Measurements from ENCODE around the gene KRTAP4-16. TPM values are rescaled to one million over a fixed set of nuclear protein-coding genes. Genes with fewer than 3 reads are reported as not detected.

Gene KRTAP4-16
- total and polyA plus RNA-seq, 2 of the 8 experiments (the other 6 are each of a cell fraction or from before 2014, with no cell fraction given): not detected

GRCh38 chr17:41140360-41141131 is 38.5 kb upstream of the KRTAP4-16 start, which contains the start of gene KRTAP4-6:
KRTAP4-6 (minus strand) TSS chr17:41140544; CDS start chr17:41140487, 57 bp downstream.
- H3K9ac ChIP-seq (replicated peaks in 1 of 4; ENCODE audit: extremely low read depth in 1 of 4, low read depth in 3 of 4, low read length in 3 of 4): no peak within 1 kb of the TSS
- TF ChIP-seq PHF8 (conservative IDR thresholded peaks at IDR 0.05; ENCODE audit: low read depth, low read length): no peak
- TF ChIP-seq CHD2 (IDR thresholded peaks at IDR 0.05; ENCODE audit: low read length): no peak
- no peak for TF ChIP-seq MAFK (IDR thresholded peaks at IDR 0.05; ENCODE audit: low read depth, low read length)
- no peak for TF ChIP-seq POLR2AphosphoS5 (IDR thresholded peaks at IDR 0.05; ENCODE audit: low read depth, low read length)
- no peak for TF ChIP-seq HDAC2 (IDR thresholded peaks at IDR 0.05; ENCODE audit: borderline replicate concordance in 1 of 2, low read depth in 2 of 2, low read length in 2 of 2)
- TF ChIP-seq KDM1A (IDR thresholded peaks at IDR 0.05; ENCODE audit: borderline replicate concordance, low read length): no peak
- no peak for TF ChIP-seq CBX5 (IDR thresholded peaks at IDR 0.05; ENCODE audit: low read depth, low read length)
- no peak for TF ChIP-seq ASH2L (IDR thresholded peaks at IDR 0.05; ENCODE audit: low read length)
- TF ChIP-seq SP4 (IDR thresholded peaks at IDR 0.05; ENCODE audit: low read length): no peak
- no peak for TF ChIP-seq CTBP2 (IDR thresholded peaks at IDR 0.05; ENCODE audit: borderline replicate concordance, insufficient read depth, insufficient read length, low read length)
- TF ChIP-seq JUND (IDR thresholded peaks at IDR 0.05; ENCODE audit: low read length): no peak
- H3K56ac ChIP-seq (replicated peaks; ENCODE audit: insufficient read length, low read depth, low read length): no peak within 1 kb of the TSS
- no peaks in the 10 kb centered on the region for H3K79me1 ChIP-seq (ENCODE audit: low read depth, low read length)
- ChIA-PET CTCF (ENCODE audit: partially characterized antibody) (interaction anchor here (0.6 to 1.0 kb wide), 2 partner anchors 9 to 174 kb away, joined by 3 read pairs; partner anchors contain the start of gene KRTAP4-5), POLR2A (ENCODE audit: partially characterized antibody) (no interaction called here)
- H3K27ac ChIP-seq (ENCODE audit: low read depth, low read length): no peak within 1 kb of the TSS
- H3K4me1 ChIP-seq (replicated peaks in 1 of 4; ENCODE audit: control insufficient read depth in 3 of 4, insufficient read depth in 4 of 4, low read length in 3 of 4): no peaks in the 10 kb centered on the region
- H3K4me2 ChIP-seq (ENCODE audit: insufficient read depth in 1 of 2, low read depth in 2 of 2, low read length in 2 of 2): no peak within 1 kb of the TSS
- no peaks in the 10 kb centered on the region for H3K36me3 ChIP-seq (ENCODE audit: control insufficient read depth in 2 of 4, insufficient read depth in 4 of 4, low read length in 3 of 4)
- no peak within 1 kb of the TSS for H3K14ac ChIP-seq (ENCODE audit: insufficient read length)
- no peak within 1 kb of the TSS for H2BK15ac ChIP-seq (ENCODE audit: low read length)
- peaks cover 12% of the 10 kb centered on the region in 2 experiments; a peak in 3 of 4 replicates for H3K9me3 ChIP-seq (ENCODE audit: insufficient read depth in 2 of 2, low read depth in 1 of 2, low read length in 1 of 2)
- no peak within 1 kb of the TSS for H4K8ac ChIP-seq (ENCODE audit: extremely low read depth, insufficient read depth, low read length)
- no peak within 1 kb of the TSS for H2AFZ ChIP-seq (ENCODE audit: low read length)
- H3K27me3 ChIP-seq (replicated peaks in 1 of 4; ENCODE audit: control insufficient read depth in 3 of 4, extremely low read depth in 1 of 4, insufficient read depth in 3 of 4, low read length in 3 of 4): no peaks in the 10 kb centered on the region
- H4K5ac ChIP-seq (ENCODE audit: insufficient read length, low read depth, low read length): no peak within 1 kb of the TSS
- no peak within 1 kb of the TSS for H3K4me3 ChIP-seq (ENCODE audit: extremely low read depth in 1 of 4, insufficient read depth in 2 of 4, low read depth in 3 of 4, low read length in 4 of 4)
- FAIRE-seq: no peak
- H3K23me2 ChIP-seq (ENCODE audit: low read depth, low read length): no peaks in the 10 kb centered on the region
- WGBS, 2 experiments (ENCODE audit: extremely low coverage in 1 of 2, insufficient coverage in 1 of 2, insufficient read length in 1 of 2, insufficient replicate concordance in 2 of 2, low coverage in 1 of 2, low lambda C conversion rate in 2 of 2, missing lambda C conversion rate in 1 of 2): 89% methylated on average over 6 of the region's 6 CpGs; no CpG with 5 or more reads in 1 of the 2 experiments
- no peaks in the 10 kb centered on the region for H3K79me2 ChIP-seq (ENCODE audit: control insufficient read depth in 1 of 2, insufficient read depth in 2 of 2, low read length in 2 of 2)
- no peak within 1 kb of the TSS for H2AK5ac ChIP-seq (ENCODE audit: low read depth, low read length)
- DNase-seq (ENCODE audit: low read depth in 1 of 2, low spot score in 2 of 2): no peak
- H2BK120ac ChIP-seq (replicated peaks; ENCODE audit: low read depth, low read length): no peak within 1 kb of the TSS
- H2BK20ac ChIP-seq (ENCODE audit: low read length): no peak within 1 kb of the TSS
- H3K18ac ChIP-seq (ENCODE audit: extremely low read depth, low read length): no peak within 1 kb of the TSS
- no peak within 1 kb of the TSS for H2BK5ac ChIP-seq (ENCODE audit: low read depth, low read length)
- no peak within 1 kb of the TSS for H2BK12ac ChIP-seq (ENCODE audit: low read depth, low read length)
- no peak within 1 kb of the TSS for H3K4ac ChIP-seq (replicated peaks; ENCODE audit: insufficient read length, low read depth, low read length)
- H4K20me1 ChIP-seq (replicated peaks in 1 of 2; ENCODE audit: control insufficient read depth in 1 of 2, insufficient read depth in 2 of 2, low read length in 2 of 2): no peaks in the 10 kb centered on the region
- no peak within 1 kb of the TSS for H3K23ac ChIP-seq (ENCODE audit: insufficient read length)
- no peak within 1 kb of the TSS for H4K91ac ChIP-seq (replicated peaks; ENCODE audit: insufficient read length, low read length)
